H9 (cell line): Measurements from ENCODE around the gene PREX1. TPM values are rescaled to one million over a fixed set of nuclear protein-coding genes. Genes with fewer than 3 reads are reported as not detected.

ENCODE experiments used
- DNase-seq: peaks from one replicate; pipeline ENCODE4 v3.0.0-alpha.2; 2017
- H2AFZ ChIP-seq: one replicate; pipeline ENCODE4 v1.6.1; 2013; ENCODE audit warnings: mild to moderate bottlenecking, low read length, control low read depth, moderate library complexity
- H2AK5ac ChIP-seq: 2 replicates; pipeline ENCODE4 v1.6.1; 2013; ENCODE audit warnings: low read length, control low read depth, mixed read lengths; ENCODE audit not compliant: insufficient read length
- H2BK120ac ChIP-seq: one replicate; pipeline ENCODE4 v1.6.1; 2013; ENCODE audit warnings: low read depth, mild to moderate bottlenecking, low read length, control low read depth, inconsistent platforms; ENCODE audit not compliant: poor library complexity, severe bottlenecking
- H2BK12ac ChIP-seq: 2 replicates; pipeline ENCODE4 v1.6.1; 2013; ENCODE audit warnings: low read length, control low read depth, mixed read lengths, low read depth; ENCODE audit not compliant: insufficient read length
- H2BK15ac ChIP-seq: 2 replicates; pipeline ENCODE4 v1.6.1; 2013; ENCODE audit warnings: low read depth, low read length, control low read depth
- H2BK20ac ChIP-seq: one replicate; pipeline ENCODE4 v1.6.1; 2013; ENCODE audit warnings: low read depth, mild to moderate bottlenecking, low read length, control low read depth, inconsistent platforms; ENCODE audit not compliant: poor library complexity, severe bottlenecking
- H2BK5ac ChIP-seq: 2 replicates; pipeline ENCODE4 v1.6.1; 2013; ENCODE audit warnings: low read length, control low read depth, mixed read lengths; ENCODE audit not compliant: insufficient read length
- H3K14ac ChIP-seq: 2 replicates; pipeline ENCODE4 v1.6.1; 2013; ENCODE audit warnings: low read length, control low read depth; ENCODE audit not compliant: insufficient read depth
- H3K18ac ChIP-seq: 2 replicates; pipeline ENCODE4 v1.6.1; 2013; ENCODE audit warnings: low read depth, mild to moderate bottlenecking, mixed read lengths, low read length, control low read depth; ENCODE audit not compliant: insufficient read length
- H3K23ac ChIP-seq: 2 replicates; pipeline ENCODE4 v1.6.1; 2013; ENCODE audit warnings: low read length, control low read depth, mixed read lengths, low read depth; ENCODE audit not compliant: insufficient read length
- H3K23me2 ChIP-seq: 2 replicates; pipeline ENCODE4 v1.6.1; 2013; ENCODE audit warnings: low read depth, mild to moderate bottlenecking, mixed read lengths, low read length, control low read depth; ENCODE audit not compliant: insufficient read length, poor library complexity, severe bottlenecking
- H3K27ac ChIP-seq: 2 replicates; pipeline ENCODE4 v1.5.1; 2013; ENCODE audit warnings: low read length, control low read depth, mixed read lengths, low read depth; ENCODE audit not compliant: insufficient read length
- H3K27me3 ChIP-seq: 2 replicates; pipeline ENCODE4 v1.6.1; 2013; ENCODE audit warnings: low read length, control low read depth, inconsistent platforms; ENCODE audit not compliant: insufficient read depth
- H3K4ac ChIP-seq: 2 replicates; pipeline ENCODE4 v1.6.1; 2013; ENCODE audit warnings: low read depth, mild to moderate bottlenecking, control low read depth, inconsistent platforms, low read length, moderate library complexity
- H3K4me1 ChIP-seq: 2 replicates; pipeline ENCODE4 v1.6.1; 2013; ENCODE audit warnings: low read length, control low read depth, inconsistent platforms; ENCODE audit not compliant: insufficient read depth
- H3K4me2 ChIP-seq: 2 replicates; pipeline ENCODE4 v1.6.1; 2013; ENCODE audit warnings: low read length, control low read depth, mixed read lengths; ENCODE audit not compliant: insufficient read length, insufficient read depth
- H3K56ac ChIP-seq: 2 replicates; pipeline ENCODE4 v1.6.1; 2013; ENCODE audit warnings: low read depth, mild to moderate bottlenecking, mixed read lengths, low read length, control low read depth; ENCODE audit not compliant: insufficient read length
- H3K79me1 ChIP-seq: 2 replicates; pipeline ENCODE4 v1.6.1; 2013; ENCODE audit warnings: low read depth, mild to moderate bottlenecking, moderate library complexity, low read length, control low read depth, inconsistent platforms; ENCODE audit not compliant: insufficient read depth, poor library complexity, severe bottlenecking
- H3K79me2 ChIP-seq: 2 replicates; pipeline ENCODE4 v1.6.1; 2013; ENCODE audit warnings: low read length, control low read depth, inconsistent platforms; ENCODE audit not compliant: insufficient read depth
- H3K9ac ChIP-seq: 2 replicates; pipeline ENCODE4 v1.6.1; 2013; ENCODE audit warnings: low read length, control low read depth, mixed read lengths; ENCODE audit not compliant: insufficient read length; ENCODE audit errors: extremely low read depth
- H3K9me3 ChIP-seq: one replicate; pipeline ENCODE4 v1.6.1; 2013; ENCODE audit warnings: low read depth, low read length, inconsistent platforms; ENCODE audit not compliant: control insufficient read depth
- H3T11ph ChIP-seq: one replicate; pipeline ENCODE4 v1.6.1; 2013; ENCODE audit warnings: mild to moderate bottlenecking, low read length, control low read depth, inconsistent platforms
- H4K20me1 ChIP-seq: one replicate; pipeline ENCODE4 v1.6.1; 2013; ENCODE audit not compliant: control insufficient read depth, insufficient read length, insufficient read depth
- H4K5ac ChIP-seq: 2 replicates; pipeline ENCODE4 v1.6.1; 2013; ENCODE audit warnings: low read depth, mild to moderate bottlenecking, mixed read lengths, low read length, control low read depth; ENCODE audit not compliant: insufficient read length
- H4K8ac ChIP-seq: replicated peaks from 2 replicates; pipeline ENCODE4 v1.6.1; 2013; ENCODE audit warnings: low read length, control low read depth, mixed read lengths, low read depth; ENCODE audit not compliant: insufficient read length
- H4K91ac ChIP-seq: 2 replicates; pipeline ENCODE4 v1.6.1; 2013; ENCODE audit warnings: low read depth, mild to moderate bottlenecking, moderate library complexity, mixed read lengths, low read length, control low read depth; ENCODE audit not compliant: insufficient read length
- H3K27ac Mint-ChIP-seq, 3 experiments: 2 replicates in 2 of 3; 3 replicates in 1 of 3; pipeline ENCODE4 v1.8.0; 2020 to 2021; ENCODE audit warnings: mixed read lengths in 3 of 3, mild to moderate bottlenecking in 1 of 3, moderate library complexity in 1 of 3
- H3K27me3 Mint-ChIP-seq: 2 replicates; pipeline ENCODE4 v1.8.0; 2021; ENCODE audit warnings: low read depth, mild to moderate bottlenecking, moderate library complexity, mixed read lengths
- H3K36me3 Mint-ChIP-seq, 3 experiments: 2 replicates in 2 of 3; 3 replicates in 1 of 3; pipeline ENCODE4 v1.8.0; 2020 to 2021; ENCODE audit warnings: low read depth in 3 of 3, mixed read lengths in 3 of 3; ENCODE audit not compliant: insufficient read depth in 1 of 3
- H3K4me1 Mint-ChIP-seq, 2 experiments: 2 replicates each; pipeline ENCODE4 v1.8.0; 2020; ENCODE audit warnings: mixed read lengths in 2 of 2
- H3K4me3 Mint-ChIP-seq, 2 experiments: 2 replicates in 1 of 2; 3 replicates in 1 of 2; pipeline ENCODE4 v1.8.0; 2020 to 2021; ENCODE audit warnings: mild to moderate bottlenecking in 2 of 2, mixed read lengths in 2 of 2, moderate library complexity in 1 of 2
- H3K9me3 Mint-ChIP-seq, 2 experiments: 2 replicates in 1 of 2; 3 replicates in 1 of 2; pipeline ENCODE4 v1.8.0; 2020; ENCODE audit warnings: mild to moderate bottlenecking in 2 of 2, mixed read lengths in 2 of 2, moderate library complexity in 1 of 2
- WGBS: extraction: QIAGEN DNeasy Blood & Tissue Kit; methylation state at CpG from one replicate; pipeline ENCODE4 v1.1.7; 2013; ENCODE audit warnings: missing lambda C conversion rate, low lambda C conversion rate, mixed read lengths; ENCODE audit not compliant: insufficient read length; ENCODE audit errors: extremely low coverage; 5-methylcytosine and 5-hydroxymethylcytosine counted together
- total RNA-seq: library from RNA; stranded (reverse); gene quantifications from 2 replicates; pipeline ENCODE4 v1.2.1, GENCODE V29; 2021
- TF ChIP-seq, protein P1 (sequence below): fragments of 200-600 bp; sonication (generic); conservative IDR thresholded peaks from 3 replicates; pipeline ENCODE4 v1.8.0; 2021; ENCODE audit warnings: antibody characterized with exemption, mild to moderate bottlenecking

PREX1 gene
- total RNA-seq, 1 experiment from 2014 or later: 6.6 TPM

- H3K27ac Mint-ChIP-seq: 0 out of 7 replicates have a peak overlapping the region, but pooled peaks of 1 of the 3 experiments have one; percentile 63
- H3K36me3 Mint-ChIP-seq: peaks cover 3 to 10% (median 8%) of the 10 kb centered on the region in 3 experiments; a peak in 4 of 7 replicates
- Histone ChIP-seq H3K23ac (no peak overlapping the region), H3K79me2 (no peaks in the 10 kb centered on the region), H3K18ac (no peak overlapping the region), H2AFZ (no peak overlapping the region), H3K27me3 (no peaks in the 10 kb centered on the region), H2BK5ac (no peak overlapping the region), H4K5ac (no peak overlapping the region), H4K91ac (no peak overlapping the region), H3K4ac (no peak overlapping the region), H3K4me1 (no peaks in the 10 kb centered on the region), H3T11ph (no peak overlapping the region), H3K14ac (no peak overlapping the region), H3K56ac (no peak overlapping the region), H2BK12ac (no peak overlapping the region), H2AK5ac (no peak overlapping the region), H3K4me2 (no peak overlapping the region), H3K9me3 (no peaks in the 10 kb centered on the region), H3K9ac (no peak overlapping the region), H3K27ac (no peak overlapping the region), H4K20me1 (no peaks in the 10 kb centered on the region), H3K79me1 (no peaks in the 10 kb centered on the region), H4K8ac (no peak overlapping the region), H2BK15ac (no peak overlapping the region), H2BK20ac (no peak overlapping the region), H2BK120ac (no peak overlapping the region), H3K23me2 (no peaks in the 10 kb centered on the region)
- WGBS: no CpG with 5 or more reads among the region's 3 CpGs
- H3K4me3 Mint-ChIP-seq: no peak overlapping the region
- no peak for DNase-seq
- H3K4me1 Mint-ChIP-seq: peaks cover 2 to 8% of the 10 kb centered on the region in 2 experiments
- TF ChIP-seq, protein P1, sequence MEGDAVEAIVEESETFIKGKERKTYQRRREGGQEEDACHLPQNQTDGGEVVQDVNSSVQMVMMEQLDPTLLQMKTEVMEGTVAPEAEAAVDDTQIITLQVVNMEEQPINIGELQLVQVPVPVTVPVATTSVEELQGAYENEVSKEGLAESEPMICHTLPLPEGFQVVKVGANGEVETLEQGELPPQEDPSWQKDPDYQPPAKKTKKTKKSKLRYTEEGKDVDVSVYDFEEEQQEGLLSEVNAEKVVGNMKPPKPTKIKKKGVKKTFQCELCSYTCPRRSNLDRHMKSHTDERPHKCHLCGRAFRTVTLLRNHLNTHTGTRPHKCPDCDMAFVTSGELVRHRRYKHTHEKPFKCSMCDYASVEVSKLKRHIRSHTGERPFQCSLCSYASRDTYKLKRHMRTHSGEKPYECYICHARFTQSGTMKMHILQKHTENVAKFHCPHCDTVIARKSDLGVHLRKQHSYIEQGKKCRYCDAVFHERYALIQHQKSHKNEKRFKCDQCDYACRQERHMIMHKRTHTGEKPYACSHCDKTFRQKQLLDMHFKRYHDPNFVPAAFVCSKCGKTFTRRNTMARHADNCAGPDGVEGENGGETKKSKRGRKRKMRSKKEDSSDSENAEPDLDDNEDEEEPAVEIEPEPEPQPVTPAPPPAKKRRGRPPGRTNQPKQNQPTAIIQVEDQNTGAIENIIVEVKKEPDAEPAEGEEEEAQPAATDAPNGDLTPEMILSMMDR: no peak
- peaks cover 2% of the 10 kb centered on the region; the same call in 1 of the 2 replicates for H3K27me3 Mint-ChIP-seq
- H3K9me3 Mint-ChIP-seq: peaks cover 0 to 6% of the 10 kb centered on the region in 2 experiments; a peak in 2 of 5 replicates
Observed at GRCh38 chr20:48671141-48671540, 156.7 kb downstream of the PREX1 start.
